ENCODE measurements around the gene LAMTOR1.

DNA sequence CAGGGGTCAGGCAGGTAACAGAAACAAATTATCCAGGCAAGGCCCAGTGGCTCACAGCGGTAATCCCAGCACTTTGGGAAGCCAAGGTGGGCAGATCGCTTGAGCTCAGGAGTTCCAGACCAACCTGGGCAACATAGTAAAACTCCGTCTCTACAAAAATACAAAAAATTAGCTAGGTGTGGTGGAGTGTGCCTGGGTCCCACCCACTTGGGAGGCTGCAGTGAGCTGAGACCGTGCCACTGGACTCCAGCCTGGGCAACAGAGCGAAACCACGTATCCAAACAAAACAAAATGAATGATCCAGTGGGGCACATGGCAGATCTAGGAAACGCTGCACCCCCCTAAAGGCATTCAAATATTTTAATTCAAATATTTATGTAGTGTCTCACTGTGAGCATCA lies 32.6 kb downstream of the LAMTOR1 start:
- TF ChIP-seq, protein P1, sequence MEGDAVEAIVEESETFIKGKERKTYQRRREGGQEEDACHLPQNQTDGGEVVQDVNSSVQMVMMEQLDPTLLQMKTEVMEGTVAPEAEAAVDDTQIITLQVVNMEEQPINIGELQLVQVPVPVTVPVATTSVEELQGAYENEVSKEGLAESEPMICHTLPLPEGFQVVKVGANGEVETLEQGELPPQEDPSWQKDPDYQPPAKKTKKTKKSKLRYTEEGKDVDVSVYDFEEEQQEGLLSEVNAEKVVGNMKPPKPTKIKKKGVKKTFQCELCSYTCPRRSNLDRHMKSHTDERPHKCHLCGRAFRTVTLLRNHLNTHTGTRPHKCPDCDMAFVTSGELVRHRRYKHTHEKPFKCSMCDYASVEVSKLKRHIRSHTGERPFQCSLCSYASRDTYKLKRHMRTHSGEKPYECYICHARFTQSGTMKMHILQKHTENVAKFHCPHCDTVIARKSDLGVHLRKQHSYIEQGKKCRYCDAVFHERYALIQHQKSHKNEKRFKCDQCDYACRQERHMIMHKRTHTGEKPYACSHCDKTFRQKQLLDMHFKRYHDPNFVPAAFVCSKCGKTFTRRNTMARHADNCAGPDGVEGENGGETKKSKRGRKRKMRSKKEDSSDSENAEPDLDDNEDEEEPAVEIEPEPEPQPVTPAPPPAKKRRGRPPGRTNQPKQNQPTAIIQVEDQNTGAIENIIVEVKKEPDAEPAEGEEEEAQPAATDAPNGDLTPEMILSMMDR (conservative IDR thresholded peaks at IDR 0.05) = no peak
- no peak for TF ChIP-seq EZH2 (IDR thresholded peaks at IDR 0.05; ENCODE audit: low read depth)
